ENCODE data around the gene RAB30.
A peak's percentile ranks its signal among the peaks of the same experiment; 100 is the strongest.

The RAB30 gene

GRCh38 chr11:83020942-83021779 is 50.5 kb downstream of the RAB30 start:
- Histone ChIP-seq H3K9me3 (ENCODE audit: insufficient read depth, low read length) (0 out of 2 replicates have a peak, but pooled peaks cover 7% of the 10 kb centered on the region), H3K79me2 (ENCODE audit: insufficient read depth, low read length) (peaks cover 99% of the 10 kb centered on the region), H3F3A (ENCODE audit: insufficient read depth) (no peaks in the 10 kb centered on the region), H3K9me2 (replicated peaks; ENCODE audit: insufficient read depth, low read length) (no peaks in the 10 kb centered on the region), H3K9ac (ENCODE audit: low read length) (no peak overlapping the region), H3K36me3 (ENCODE audit: low read length) (peaks cover 6% of the 10 kb centered on the region; the same call in 1 of the 2 replicates), H3K27me3 (ENCODE audit: low read length) (no peaks in the 10 kb centered on the region), H3K4me2 (ENCODE audit: low read depth, low read length, poor library complexity, severe bottlenecking) (no peak overlapping the region), H3K4me3 (ENCODE audit: insufficient read depth, low read length, poor library complexity, severe bottlenecking) (no peak overlapping the region), H3K27ac (ENCODE audit: low read depth, low read length) (no peak overlapping the region), H4K20me1 (ENCODE audit: low read depth, low read length) (no peaks in the 10 kb centered on the region; the same call in 1 of the 2 replicates), H2AFZ (ENCODE audit: low read depth, low read length, severe bottlenecking) (no peak overlapping the region)
- TF ChIP-seq EZH2phosphoT487 (conservative IDR thresholded peaks at IDR 0.05; ENCODE audit: low read length): no peak
- TF ChIP-seq, protein P1, sequence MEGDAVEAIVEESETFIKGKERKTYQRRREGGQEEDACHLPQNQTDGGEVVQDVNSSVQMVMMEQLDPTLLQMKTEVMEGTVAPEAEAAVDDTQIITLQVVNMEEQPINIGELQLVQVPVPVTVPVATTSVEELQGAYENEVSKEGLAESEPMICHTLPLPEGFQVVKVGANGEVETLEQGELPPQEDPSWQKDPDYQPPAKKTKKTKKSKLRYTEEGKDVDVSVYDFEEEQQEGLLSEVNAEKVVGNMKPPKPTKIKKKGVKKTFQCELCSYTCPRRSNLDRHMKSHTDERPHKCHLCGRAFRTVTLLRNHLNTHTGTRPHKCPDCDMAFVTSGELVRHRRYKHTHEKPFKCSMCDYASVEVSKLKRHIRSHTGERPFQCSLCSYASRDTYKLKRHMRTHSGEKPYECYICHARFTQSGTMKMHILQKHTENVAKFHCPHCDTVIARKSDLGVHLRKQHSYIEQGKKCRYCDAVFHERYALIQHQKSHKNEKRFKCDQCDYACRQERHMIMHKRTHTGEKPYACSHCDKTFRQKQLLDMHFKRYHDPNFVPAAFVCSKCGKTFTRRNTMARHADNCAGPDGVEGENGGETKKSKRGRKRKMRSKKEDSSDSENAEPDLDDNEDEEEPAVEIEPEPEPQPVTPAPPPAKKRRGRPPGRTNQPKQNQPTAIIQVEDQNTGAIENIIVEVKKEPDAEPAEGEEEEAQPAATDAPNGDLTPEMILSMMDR (IDR thresholded peaks at IDR 0.05; ENCODE audit: insufficient read depth, low read length, poor library complexity, severe bottlenecking): no peak

GRCh38 chr11:83019888-83020579 is 51.7 kb downstream of the RAB30 start:
- Histone ChIP-seq H4K20me1 (ENCODE audit: low read depth, low read length) (no peaks in the 10 kb centered on the region; the same call in 1 of the 2 replicates), H3K4me2 (ENCODE audit: low read depth, low read length, poor library complexity, severe bottlenecking) (no peak overlapping the region), H3K27ac (ENCODE audit: low read depth, low read length) (0 out of 2 replicates have a peak overlapping the region, but pooled peaks have one; percentile 4)

GRCh38 chr11:83014951-83015350 is 56.7 kb downstream of the RAB30 start:
- Histone ChIP-seq H2AFZ (ENCODE audit: low read depth, low read length, severe bottlenecking) (no peak overlapping the region), H3K9ac (ENCODE audit: low read length) (no peak overlapping the region), H3K9me3 (ENCODE audit: insufficient read depth, low read length) (no peaks in the 10 kb centered on the region), H3K79me2 (ENCODE audit: insufficient read depth, low read length) (peaks cover 99% of the 10 kb centered on the region), H3K9me2 (replicated peaks; ENCODE audit: insufficient read depth, low read length) (no peaks in the 10 kb centered on the region), H4K20me1 (ENCODE audit: low read depth, low read length) (peaks cover 2% of the 10 kb centered on the region; the same call in 1 of the 2 replicates), H3K27ac (ENCODE audit: low read depth, low read length) (peak overlapping the region; percentile 6; the same call in 1 of the 2 replicates), H3F3A (ENCODE audit: insufficient read depth) (peaks cover 9% of the 10 kb centered on the region; the same call in 1 of the 2 replicates), H3K36me3 (ENCODE audit: low read length) (no peaks in the 10 kb centered on the region), H3K4me3 (ENCODE audit: insufficient read depth, low read length, poor library complexity, severe bottlenecking) (no peak overlapping the region), H3K4me2 (ENCODE audit: low read depth, low read length, poor library complexity, severe bottlenecking) (no peak overlapping the region), H3K27me3 (ENCODE audit: low read length) (no peaks in the 10 kb centered on the region)
- TF ChIP-seq EZH2phosphoT487 (conservative IDR thresholded peaks at IDR 0.05; ENCODE audit: low read length): no peak
- TF ChIP-seq, protein P1 (IDR thresholded peaks at IDR 0.05; ENCODE audit: insufficient read depth, low read length, poor library complexity, severe bottlenecking): no peak

More at GRCh38 chr11:83019888-83020579, 51.7 kb downstream of the RAB30 start:
- no peaks in the 10 kb centered on the region for H3K9me2 ChIP-seq (replicated peaks; ENCODE audit: insufficient read depth, low read length)
- peaks cover 99% of the 10 kb centered on the region for H3K79me2 ChIP-seq (ENCODE audit: insufficient read depth, low read length)
- H3K36me3 ChIP-seq (ENCODE audit: low read length): peaks cover 6% of the 10 kb centered on the region; the same call in 1 of the 2 replicates
- no peak overlapping the region for H3K4me3 ChIP-seq (ENCODE audit: insufficient read depth, low read length, poor library complexity, severe bottlenecking)
- no peak for TF ChIP-seq EZH2phosphoT487 (conservative IDR thresholded peaks at IDR 0.05; ENCODE audit: low read length)
- TF ChIP-seq, protein P1 (IDR thresholded peaks at IDR 0.05; ENCODE audit: insufficient read depth, low read length, poor library complexity, severe bottlenecking): no peak
- H3K9me3 ChIP-seq (ENCODE audit: insufficient read depth, low read length): 0 out of 2 replicates have a peak, but pooled peaks cover 7% of the 10 kb centered on the region
- H2AFZ ChIP-seq (ENCODE audit: low read depth, low read length, severe bottlenecking): no peak overlapping the region
- H3F3A ChIP-seq (ENCODE audit: insufficient read depth): no peaks in the 10 kb centered on the region
- no peak overlapping the region for H3K9ac ChIP-seq (ENCODE audit: low read length)
- H3K27me3 ChIP-seq (ENCODE audit: low read length): no peaks in the 10 kb centered on the region
